Measurements from ENCODE around the gene TBC1D17.

TBC1D17 gene

GRCh38 chr19:49932041-49932451, 54.5 kb downstream of the TBC1D17 start:
- DNase-seq (ENCODE audit: low spot score) = no peak
- TF ChIP-seq, protein P1, sequence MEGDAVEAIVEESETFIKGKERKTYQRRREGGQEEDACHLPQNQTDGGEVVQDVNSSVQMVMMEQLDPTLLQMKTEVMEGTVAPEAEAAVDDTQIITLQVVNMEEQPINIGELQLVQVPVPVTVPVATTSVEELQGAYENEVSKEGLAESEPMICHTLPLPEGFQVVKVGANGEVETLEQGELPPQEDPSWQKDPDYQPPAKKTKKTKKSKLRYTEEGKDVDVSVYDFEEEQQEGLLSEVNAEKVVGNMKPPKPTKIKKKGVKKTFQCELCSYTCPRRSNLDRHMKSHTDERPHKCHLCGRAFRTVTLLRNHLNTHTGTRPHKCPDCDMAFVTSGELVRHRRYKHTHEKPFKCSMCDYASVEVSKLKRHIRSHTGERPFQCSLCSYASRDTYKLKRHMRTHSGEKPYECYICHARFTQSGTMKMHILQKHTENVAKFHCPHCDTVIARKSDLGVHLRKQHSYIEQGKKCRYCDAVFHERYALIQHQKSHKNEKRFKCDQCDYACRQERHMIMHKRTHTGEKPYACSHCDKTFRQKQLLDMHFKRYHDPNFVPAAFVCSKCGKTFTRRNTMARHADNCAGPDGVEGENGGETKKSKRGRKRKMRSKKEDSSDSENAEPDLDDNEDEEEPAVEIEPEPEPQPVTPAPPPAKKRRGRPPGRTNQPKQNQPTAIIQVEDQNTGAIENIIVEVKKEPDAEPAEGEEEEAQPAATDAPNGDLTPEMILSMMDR (IDR thresholded peaks at IDR 0.05; ENCODE audit: extremely low read depth, insufficient read depth, missing control alignments) = no peak
- in situ Hi-C loops (cut with MboI; ENCODE audit: low pct_unique_long_range_greater_than_20kb, low sequenced_read_pairs, unreplicated experiment) = loop anchor here (25.0 kb wide), 1 partner anchor 205 kb away; no protein-coding TSS in a partner anchor

DNA sequence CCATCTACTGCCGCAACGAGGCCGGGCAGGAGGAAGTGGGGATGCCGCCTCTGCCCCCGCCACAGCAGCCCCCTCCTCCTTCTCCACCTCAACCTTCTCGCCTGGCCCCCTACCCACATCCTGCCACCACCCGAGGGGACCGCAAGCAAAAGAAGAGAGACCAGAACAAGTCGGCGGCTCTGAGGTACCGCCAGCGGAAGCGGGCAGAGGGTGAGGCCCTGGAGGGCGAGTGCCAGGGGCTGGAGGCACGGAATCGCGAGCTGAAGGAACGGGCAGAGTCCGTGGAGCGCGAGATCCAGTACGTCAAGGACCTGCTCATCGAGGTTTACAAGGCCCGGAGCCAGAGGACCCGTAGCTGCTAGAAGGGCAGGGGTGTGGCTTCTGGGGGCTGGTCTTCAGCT, 55.2 kb downstream of the TBC1D17 start:
- TF ChIP-seq, protein P1 (IDR thresholded peaks at IDR 0.05; ENCODE audit: extremely low read depth, insufficient read depth, missing control alignments) = no peak
- in situ Hi-C loops (cut with MboI; ENCODE audit: low pct_unique_long_range_greater_than_20kb, low sequenced_read_pairs, unreplicated experiment) = loop anchor here (25.0 kb wide), 1 partner anchor 205 kb away; no protein-coding TSS in a partner anchor
- no peak for DNase-seq (ENCODE audit: low spot score)

GRCh38 chr19:49933643-49934042, 56.1 kb downstream of the TBC1D17 start:
- in situ Hi-C loops (cut with MboI; ENCODE audit: low pct_unique_long_range_greater_than_20kb, low sequenced_read_pairs, unreplicated experiment) = loop anchor here (25.0 kb wide), 1 partner anchor 204 kb away; no protein-coding TSS in a partner anchor
- TF ChIP-seq, protein P1 (IDR thresholded peaks at IDR 0.05; ENCODE audit: extremely low read depth, insufficient read depth, missing control alignments) = no peak

GRCh38 chr19:49936549-49936948, 59.0 kb downstream of the TBC1D17 start:
- TF ChIP-seq, protein P1 (IDR thresholded peaks at IDR 0.05; ENCODE audit: extremely low read depth, insufficient read depth, missing control alignments) = no peak
- no peak for DNase-seq (ENCODE audit: low spot score)
- in situ Hi-C loops (cut with MboI; ENCODE audit: low pct_unique_long_range_greater_than_20kb, low sequenced_read_pairs, unreplicated experiment) = loop anchor here (25.0 kb wide), 1 partner anchor 201 kb away; no protein-coding TSS in a partner anchor

More at GRCh38 chr19:49933643-49934042, 56.1 kb downstream of the TBC1D17 start:
- no peak for DNase-seq (ENCODE audit: low spot score)

DNA sequence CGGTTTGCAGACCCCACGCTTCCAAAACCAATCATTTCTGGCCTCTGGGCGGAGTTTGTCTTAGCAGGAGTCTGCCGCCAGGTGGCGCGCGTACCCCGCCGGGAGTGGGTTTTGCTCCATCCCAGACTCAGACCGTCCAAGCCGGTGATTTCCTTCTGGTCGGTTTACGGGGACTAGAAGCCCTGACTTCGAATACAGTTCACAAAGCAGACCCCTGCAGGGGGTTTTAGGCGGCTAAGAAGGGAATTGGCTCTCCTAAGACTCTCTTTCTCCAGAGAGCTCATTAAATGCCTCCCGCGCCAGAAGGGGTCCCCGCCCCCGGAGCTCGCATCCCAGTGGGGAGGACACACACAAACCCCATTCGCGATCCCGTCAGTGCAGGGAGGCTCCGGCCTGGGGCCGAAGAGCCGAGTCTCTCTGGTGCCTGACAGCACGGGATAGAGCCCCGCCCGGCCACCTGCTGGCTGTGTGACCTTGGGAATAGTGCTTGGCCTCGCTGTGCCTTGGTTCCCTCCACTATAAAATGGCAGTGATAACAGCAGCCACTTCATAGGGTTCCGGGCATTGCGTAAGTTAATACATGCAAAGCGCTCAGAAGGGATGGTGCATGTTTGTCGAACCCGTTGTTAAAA, 60.4 kb downstream of the TBC1D17 start:
- peak; percentile 82 for DNase-seq (ENCODE audit: low spot score)
- in situ Hi-C loops (cut with MboI; ENCODE audit: low pct_unique_long_range_greater_than_20kb, low sequenced_read_pairs, unreplicated experiment) = loop anchor here (25.0 kb wide), 1 partner anchor 199 kb away; no protein-coding TSS in a partner anchor
- TF ChIP-seq, protein P1 (IDR thresholded peaks at IDR 0.05; ENCODE audit: extremely low read depth, insufficient read depth, missing control alignments) = peak; percentile 94
